Right lobe of liver (tissue), 4 donors: Measurements from ENCODE around the gene GPD1L.

ENCODE experiments used
- POLR2A ChIP-seq: fragments of 450-650 bp; IDR thresholded peaks from one replicate; pipeline ENCODE4 v1.6.1; 2017; ENCODE audit warnings: antibody characterized with exemption, mild to moderate bottlenecking
- TF ChIP-seq, protein P1 (sequence below), 4 donors: fragments of 200-600 bp in 3 of 4; fragments of 450-650 bp in 1 of 4; IDR thresholded peaks; one replicate each; pipeline versions ENCODE4 v1.5.1 to v1.8.0; 2016 to 2022; ENCODE audit warnings: antibody characterized with exemption in 4 of 4, mild to moderate bottlenecking in 2 of 4
- donor health status: DM: no; HTN: no; CAD: no.
- donor health status: DM: no; HTN: no; CAD: no.
- donor health status: DM: no; HTN: yes; CAD: no.

DNA sequence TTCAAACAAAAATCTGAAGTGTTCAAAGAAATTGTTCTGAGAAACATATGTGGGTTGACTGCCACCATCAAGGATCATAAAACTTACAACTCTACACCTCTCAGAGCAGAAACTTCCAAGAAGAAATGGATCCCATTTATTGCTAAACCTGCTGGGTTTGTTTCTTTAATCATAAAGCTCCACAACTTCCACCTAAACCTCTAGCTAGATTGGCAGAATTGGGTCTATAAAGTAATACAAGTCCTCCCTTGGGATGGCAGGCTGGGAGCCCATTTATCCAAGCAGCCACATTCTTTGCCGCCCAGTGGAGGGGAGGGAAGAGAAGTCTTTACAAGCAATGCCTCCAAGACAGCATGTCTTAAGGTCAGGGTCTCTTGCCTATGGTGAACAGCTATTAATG is 91.6 kb downstream of the GPD1L start:
- TF ChIP-seq, protein P1, sequence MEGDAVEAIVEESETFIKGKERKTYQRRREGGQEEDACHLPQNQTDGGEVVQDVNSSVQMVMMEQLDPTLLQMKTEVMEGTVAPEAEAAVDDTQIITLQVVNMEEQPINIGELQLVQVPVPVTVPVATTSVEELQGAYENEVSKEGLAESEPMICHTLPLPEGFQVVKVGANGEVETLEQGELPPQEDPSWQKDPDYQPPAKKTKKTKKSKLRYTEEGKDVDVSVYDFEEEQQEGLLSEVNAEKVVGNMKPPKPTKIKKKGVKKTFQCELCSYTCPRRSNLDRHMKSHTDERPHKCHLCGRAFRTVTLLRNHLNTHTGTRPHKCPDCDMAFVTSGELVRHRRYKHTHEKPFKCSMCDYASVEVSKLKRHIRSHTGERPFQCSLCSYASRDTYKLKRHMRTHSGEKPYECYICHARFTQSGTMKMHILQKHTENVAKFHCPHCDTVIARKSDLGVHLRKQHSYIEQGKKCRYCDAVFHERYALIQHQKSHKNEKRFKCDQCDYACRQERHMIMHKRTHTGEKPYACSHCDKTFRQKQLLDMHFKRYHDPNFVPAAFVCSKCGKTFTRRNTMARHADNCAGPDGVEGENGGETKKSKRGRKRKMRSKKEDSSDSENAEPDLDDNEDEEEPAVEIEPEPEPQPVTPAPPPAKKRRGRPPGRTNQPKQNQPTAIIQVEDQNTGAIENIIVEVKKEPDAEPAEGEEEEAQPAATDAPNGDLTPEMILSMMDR (IDR thresholded peaks at IDR 0.05), result no peak
- no peak for TF ChIP-seq POLR2A
